Globus pallidus (tissue), 1 donor: ENCODE data around the gene UNCX.

ENCODE experiments used
- DNase-seq: peaks from one replicate; pipeline ENCODE4 v3.0.0-alpha.2; 2015; ENCODE audit warnings: low spot score

The UNCX gene

DNA sequence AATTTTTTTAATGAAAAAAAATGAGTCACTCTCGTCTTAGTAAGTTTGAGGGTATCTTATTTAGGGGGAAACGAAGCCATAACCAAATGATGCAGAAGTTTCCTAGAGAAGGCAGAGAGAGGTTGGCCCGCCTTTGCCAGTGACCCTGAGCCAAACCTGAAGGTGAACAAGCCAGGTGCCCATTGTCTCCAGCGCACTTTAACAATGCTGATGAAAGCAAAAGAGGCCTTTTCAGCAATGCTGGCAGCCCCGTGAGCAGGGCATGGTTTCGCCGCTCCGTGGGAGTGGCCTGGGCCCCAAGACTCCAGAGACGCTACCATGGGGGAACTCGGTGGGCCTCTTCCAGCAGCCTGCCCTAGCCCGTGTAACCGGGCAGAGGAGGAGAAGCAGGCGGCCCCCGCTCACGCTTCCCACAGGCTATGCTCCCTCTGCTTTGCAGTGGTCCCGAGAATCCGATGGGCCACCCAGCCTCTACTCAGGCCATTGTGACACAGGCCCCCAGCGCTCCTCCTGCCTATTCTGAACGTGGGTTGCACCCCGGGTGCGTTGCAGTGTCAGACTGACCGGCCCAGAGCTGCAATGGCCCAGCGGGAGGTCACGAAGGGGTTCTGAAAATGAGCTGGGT, 14.0 kb upstream of the UNCX start:
- DNase-seq, result no peak

GRCh38 chr7:1219498-1219897, 13.2 kb upstream of the UNCX start:
- no peak for DNase-seq

- no peak for DNase-seq
These were observed 12.5 kb upstream of the UNCX start for GRCh38 chr7:1220000-1220726.

- DNase-seq, result no peak
These were observed 11.5 kb upstream of the UNCX start for GRCh38 chr7:1220977-1221745.

GRCh38 chr7:1223196-1223981, 9.3 kb upstream of the UNCX start:
- no peak for DNase-seq

DNA sequence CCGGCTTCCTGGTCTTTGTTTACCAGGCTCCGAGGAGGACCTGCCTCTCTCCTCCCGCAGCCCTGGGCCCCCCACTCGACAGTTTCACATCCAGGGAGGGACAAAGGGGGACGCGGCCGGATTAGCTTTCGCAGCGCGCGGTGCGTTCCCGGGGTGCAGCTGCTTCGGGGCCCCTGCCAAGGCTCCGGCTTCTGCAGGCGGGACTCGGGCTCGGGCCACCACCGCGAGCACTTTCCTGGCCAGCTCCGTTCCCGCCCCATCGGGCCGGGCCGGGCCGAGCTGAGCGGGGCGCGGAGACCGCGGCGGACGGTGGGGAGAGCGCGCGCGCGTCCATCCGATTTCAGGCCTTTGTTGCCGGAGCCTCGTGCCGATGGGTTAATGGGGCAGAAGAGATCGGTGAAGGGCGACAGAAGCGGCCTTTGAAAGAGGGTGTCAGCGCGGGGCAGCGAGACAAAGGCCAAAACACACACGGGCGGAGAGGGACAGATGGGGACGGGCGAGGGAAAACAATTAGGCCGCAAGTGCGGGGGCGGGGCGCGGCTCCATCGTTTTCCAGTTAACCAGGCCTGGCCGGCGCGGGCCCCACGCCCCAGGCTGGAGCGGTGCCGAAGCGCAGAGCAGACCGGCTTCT, 8.5 kb upstream of the UNCX start:
- no peak for DNase-seq

- DNase-seq, result no peak
These were observed 7.6 kb upstream of the UNCX start for GRCh38 chr7:1225030-1225429.

DNA sequence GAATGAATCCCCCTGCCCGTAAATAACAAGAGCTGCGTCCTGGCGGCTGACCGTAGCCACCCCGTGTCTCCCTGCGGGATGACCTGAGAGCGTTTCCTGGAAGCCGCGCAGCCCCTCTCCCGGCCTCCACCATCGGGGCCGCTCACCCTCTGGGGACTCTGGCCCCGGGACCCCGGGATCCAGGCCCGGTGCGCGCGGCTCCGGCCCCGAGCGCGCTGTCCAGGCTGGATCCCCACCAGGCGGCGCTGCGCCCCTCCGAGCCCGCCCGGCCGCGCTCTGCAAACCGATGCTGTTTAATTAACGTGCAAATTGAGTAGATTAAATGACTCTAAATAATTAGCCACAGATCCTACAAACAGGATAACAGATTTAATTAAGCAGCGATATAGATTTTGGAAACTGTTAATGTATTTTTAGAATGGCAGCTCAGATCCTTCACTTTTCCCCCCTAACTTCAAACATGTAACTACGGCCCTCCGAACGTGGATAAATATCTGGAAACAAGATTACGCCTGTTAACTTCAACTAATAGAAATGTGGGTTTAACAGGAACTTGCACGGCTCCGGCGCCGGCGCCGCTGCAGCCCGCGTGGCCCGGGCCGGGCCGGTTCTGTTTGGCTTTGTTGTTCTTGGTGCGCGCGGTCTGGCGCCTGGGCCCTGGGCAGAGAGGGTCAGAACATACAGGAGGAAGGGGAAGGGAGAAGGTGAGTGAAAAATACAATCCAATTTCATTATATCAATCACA, 7.1 kb upstream of the UNCX start:
- peak; percentile 12 for DNase-seq

DNA sequence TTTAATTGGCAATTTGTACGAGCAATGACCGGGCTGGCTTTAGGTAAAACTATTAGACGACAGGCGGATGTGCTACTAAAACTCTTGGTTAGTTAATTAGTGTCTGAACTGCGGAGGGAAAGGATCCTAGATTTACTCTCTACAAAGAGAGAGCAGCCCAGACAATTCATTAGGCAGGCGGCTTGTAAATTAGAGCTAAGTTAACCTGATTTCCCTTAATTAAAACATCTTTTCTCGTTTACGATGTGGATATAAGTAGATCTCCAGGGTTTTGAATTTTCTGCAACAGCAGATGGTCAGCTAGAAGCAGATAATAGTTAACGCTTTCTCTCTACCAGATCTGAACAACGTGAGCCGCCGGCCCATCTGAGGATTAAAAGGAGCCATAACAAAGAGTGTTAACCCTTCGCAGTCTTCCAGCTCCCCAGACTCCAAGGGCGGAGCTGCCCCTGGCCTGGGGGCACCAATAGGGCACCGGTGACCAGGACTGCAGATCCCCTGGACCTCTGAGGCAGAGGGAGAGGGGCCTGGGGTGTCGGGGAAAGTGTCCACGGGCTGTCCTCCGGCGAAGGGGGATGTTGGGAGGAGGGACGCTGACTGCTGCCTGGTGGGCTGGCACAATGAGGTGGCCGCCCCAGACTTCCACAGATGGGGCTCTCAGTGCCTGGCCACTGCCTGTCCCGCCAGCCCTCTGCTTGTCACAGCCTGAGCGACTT, 6.3 kb upstream of the UNCX start:
- DNase-seq, result no peak

DNA sequence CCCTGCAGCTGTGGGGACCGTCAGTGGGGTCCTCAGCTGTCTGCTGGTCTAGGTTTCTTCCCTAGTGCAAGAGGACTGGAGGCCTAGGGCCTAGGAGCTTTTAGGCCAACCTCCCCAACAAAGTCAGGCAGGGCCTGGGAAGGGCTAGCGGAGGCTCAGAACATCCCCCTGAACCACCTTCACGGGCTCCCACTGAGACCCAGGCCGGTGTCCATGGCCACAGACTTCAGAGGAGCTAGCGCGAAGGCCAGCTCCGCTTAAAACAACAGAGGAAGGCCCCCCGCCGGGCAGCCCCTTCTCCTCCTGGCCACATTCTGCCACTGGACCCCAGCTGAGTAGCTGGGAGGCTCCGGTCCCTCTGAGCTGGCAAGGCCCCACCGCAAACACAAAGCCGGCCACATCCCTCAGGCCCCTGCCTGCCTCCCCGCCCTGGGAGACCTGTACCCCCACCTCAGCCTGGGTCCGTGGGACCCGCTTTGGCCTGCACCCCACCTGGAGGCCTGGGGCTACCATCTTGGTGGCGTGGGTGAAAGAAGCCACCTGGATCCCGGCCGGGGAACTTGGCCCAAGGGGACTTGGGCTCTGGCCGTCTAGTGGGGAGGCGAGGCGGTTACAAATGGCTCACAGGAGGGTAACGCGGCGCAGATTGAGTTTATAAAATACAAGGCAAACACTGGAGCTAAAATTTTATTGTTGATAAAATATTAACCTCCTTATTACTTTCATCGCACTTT, 5.4 kb upstream of the UNCX start:
- no peak for DNase-seq

DNA sequence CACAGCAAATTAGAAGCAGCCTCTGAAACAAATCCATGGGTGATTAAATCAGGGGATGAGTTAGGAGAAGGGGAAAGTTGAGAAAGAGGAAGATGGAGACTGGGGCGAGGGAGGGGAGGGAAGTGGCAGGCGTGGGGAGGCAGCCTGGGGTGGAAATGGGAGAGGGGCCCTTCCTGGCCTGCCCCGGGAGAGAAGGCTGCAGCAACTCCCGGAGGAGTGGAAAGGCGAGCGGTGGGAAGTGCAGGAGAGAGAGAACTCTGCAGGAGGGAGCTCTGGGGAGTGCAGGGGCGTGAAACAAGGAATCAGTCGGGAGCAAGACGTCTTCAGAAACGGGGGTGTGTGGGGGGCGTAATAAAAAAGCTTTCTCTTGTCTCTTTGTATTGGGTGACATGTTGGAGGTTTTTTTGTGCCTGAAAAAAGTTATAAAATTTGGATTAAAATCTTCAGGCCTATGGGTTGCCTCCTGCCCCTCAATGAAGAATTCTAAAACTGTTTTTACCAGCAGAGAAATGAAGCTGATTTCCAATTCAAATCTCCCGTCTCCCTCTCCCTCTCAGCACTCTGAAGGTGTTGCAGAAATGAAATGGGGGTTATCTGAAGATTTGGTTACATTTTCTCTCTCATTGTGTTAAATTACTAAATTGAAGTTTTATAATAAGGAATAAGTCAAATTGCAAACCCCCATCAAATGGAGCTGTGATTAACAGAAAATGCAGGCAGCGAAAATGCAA, 4.7 kb upstream of the UNCX start:
- no peak for DNase-seq

DNA sequence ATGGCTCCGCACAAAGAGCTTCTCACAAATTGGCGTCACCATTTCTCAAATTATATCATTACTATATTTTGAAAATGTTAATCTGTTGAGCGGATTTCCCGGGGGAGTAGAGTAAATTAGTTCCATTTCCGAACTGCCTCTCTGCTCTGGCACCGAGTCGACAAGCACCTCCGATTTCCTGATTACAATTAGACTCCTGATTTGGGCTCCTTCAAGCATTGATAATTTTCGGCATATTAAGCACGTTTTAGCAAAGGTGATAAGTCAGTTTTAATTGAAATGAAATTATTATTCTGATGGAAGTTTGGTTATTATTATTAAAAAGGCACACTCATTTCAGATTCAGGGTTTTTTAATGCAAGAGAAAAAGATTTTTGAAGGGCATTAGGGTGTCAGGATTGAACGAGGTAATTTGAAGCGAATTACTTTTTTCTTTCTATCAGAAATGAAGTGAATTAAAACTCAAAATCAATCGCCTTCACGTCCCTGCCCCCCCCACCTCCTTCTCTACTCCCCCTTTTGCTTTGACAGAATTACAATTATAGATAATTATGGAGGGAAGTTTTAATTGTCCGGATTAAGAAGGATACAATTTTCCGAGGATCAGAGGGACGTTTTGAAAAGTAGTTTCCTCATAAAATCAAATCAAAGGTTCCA, 4.0 kb upstream of the UNCX start:
- no peak for DNase-seq

GRCh38 chr7:1229202-1229947, 3.3 kb upstream of the UNCX start:
- no peak for DNase-seq

- DNase-seq, result no peak
These were observed 2.7 kb upstream of the UNCX start for GRCh38 chr7:1229956-1230355.

DNA sequence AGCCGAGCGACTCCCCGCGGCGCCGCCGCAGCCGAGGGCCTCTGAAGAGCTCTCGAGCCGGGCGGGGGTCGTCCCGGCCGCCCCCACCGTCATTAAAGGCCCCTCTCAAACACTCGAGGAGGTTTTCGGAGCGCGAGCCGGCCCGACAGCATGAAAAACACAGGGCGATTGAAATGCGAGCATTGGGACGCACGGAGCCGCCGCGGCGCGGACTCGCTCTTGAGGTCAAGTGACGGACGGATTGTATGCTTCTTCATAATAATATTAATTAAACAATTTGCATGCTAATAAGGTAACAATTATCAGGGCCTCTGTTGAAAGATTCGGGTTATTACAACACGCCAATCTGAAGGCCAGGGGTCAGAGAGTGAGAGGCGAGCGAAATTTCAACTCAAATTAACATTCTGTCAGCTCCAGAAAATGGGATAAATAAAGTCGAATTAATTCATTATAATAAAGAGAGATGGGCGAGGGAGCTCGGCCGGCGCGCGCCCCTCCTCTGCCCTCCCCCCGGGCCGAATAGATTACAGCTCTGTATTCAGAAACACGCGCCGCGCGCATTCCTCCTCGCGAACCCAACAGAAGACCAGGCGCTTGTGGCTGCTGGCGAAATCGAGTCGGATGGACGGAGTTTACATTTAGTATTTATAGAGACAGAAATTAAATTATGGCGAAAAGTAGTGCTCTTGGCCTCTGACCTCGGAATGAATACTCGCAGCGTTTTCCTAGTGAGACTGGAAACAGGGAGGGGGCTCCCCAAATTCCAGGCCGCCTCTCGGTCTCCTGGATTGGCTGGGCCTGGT, 2.1 kb upstream of the UNCX start:
- DNase-seq, result no peak

GRCh38 chr7:1231214-1232102, 1.2 kb upstream of the UNCX start:
- no peak for DNase-seq
